NCI-H187 (cell line): ENCODE results near the gene ROPN1L.
A peak's percentile ranks its signal among the peaks of the same experiment; 100 is the strongest.
"Not testable (repeated sequence)": the region's sequence is repeated elsewhere in the genome, so short reads cannot be mapped to it uniquely, and the experiment has no call there.

Experiments used
- DNase-seq, 2 experiments: peaks; one replicate each; lab custom pipeline; 2025; lab: John Stamatoyannopoulos, UW

The ROPN1L gene

DNA sequence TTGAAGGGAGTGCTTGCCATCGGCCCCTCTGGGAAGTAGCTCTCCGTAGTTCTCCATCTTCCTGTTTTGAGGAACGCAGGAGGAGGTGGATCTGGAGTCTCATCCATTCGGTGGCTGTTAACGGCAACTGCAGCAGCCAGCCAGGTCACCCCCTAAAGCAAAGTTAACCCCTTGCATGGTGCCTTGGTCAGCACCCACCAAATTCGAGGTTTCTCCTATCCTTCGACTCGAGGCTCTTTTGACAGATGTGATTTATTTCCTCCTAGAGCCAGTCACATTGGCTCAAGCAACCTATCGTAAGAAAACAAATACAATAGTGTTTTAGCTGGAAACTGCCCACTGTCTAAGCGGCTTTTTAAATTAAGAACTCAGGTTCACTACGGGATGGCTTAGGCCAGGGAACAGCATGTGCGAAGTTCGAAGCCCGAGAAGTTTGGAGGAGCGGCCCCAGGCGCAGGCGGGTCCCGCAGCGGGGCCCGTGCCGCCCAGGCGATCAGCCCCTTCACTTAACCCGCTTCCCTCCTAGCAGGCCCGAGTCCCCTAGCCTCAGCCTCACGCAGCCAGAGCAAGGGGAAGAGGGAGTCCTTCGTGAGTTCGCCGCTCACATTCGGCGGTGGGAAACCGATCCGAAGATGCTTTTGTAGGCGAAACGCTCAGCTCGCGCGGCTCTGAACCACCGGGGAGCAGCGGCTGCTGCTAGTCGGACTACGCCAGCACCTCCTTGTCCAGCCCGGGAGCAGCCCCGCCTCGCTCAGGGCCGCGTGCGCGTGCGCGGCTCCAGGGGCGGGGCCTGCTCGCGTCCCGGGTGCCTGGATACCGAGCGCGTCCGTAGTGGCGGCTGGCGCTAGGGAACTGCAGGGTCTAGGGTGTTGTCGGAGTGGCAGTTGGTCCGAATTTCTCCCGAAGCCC lies at the start of gene ROPN1L:
Gene ROPN1L (plus strand): TSS at position 797 of the 909 bp plus-strand sequence. CDS start 289 bp downstream, outside the sequence.
- DNase-seq = peak; percentile 66 to 81

DNA sequence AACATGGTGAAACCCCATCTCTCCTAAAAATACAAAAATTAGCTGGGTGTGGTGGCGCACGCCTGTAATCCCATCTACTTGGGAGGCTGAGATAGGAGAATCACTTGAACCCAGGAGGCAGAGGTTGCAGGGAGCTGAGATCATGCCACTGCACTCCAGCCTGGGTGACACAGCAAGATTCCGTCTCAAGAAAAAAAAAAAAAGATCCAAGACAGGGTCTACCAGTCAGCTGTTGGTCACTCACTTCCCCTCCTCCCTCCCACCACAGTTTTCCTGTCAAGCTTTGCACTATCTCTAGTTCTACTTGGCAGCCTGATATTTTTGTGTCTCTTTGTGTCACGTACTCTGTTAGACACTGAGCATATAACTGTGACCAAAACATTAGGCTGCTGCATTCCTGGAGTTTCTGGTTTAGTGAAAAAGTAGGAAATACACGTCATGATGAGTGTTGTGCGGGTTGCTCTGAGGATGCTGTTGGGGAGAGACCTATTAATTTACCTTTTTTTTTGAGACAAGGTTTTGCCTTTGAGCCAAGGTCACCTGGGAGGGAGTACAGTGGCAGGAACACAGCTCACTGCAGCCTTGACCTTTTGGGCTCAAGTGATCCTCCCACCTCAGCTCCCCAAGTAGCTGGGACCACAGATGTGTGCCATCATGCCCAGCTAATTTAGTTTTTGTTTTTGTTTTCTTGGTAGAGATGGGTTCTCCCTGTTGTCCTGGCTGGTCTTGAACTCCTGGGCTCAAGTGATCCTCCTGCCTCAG lies 48.9 kb upstream of the ROPN1L start:
- DNase-seq = not testable (repeated sequence)

DNA sequence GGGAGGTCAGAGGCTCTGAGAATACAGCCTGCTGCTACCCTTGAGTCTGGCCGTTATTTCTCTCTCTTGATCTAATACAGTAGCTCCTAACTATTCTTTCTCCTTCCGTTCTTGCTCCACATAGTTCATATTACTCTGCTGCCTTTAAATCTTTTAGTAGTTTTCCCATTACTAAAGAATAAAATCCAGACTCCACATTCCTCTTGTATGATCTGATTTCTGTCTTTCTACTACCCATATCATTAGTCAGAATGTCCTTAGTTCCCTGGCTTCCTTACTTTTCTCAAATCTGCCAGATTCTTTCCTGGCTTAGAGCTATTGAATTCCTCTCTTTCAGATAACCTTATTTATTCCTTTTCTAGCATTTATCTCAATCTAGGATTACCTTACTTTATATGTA lies 48.2 kb upstream of the ROPN1L start:
- DNase-seq = no peak

DNA sequence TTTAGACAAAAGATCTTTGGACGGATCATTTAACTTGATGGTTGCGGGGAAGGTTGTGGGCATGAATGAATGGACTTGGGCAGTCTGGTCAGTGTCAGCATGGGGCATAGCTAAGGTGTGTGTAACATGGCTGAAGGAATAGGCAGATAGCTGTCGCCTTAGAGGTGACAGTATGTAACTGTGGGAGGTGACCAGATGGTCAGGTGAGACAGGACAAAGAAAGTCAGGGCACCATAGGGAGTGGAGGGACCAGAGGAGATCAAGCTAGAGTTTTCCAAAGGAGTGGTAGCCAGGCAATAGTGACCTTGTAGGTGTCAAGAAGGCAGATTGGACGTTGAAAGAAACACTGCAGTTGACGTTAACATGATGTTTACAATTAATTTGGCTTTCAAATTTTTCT lies 45.1 kb upstream of the ROPN1L start:
- no peak for DNase-seq

DNA sequence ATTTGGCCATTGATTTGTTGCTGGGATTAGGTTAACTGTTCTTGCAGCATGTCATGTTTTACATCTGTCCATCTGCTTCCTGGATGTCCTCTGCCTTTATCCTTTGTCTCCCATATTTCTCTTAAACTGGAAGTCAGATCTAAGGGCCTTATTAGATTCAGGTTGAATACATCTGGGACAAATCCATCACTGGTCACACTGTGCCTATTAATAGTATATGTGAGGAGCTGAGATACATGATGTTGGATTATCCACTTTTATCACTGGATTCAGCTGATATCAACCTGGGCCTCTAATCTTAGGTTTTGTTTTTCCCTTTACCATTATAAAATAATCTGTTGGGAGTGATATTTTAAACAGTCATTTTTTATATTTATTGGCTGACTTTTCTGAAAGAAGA lies 41.8 kb upstream of the ROPN1L start:
- DNase-seq = no peak

DNA sequence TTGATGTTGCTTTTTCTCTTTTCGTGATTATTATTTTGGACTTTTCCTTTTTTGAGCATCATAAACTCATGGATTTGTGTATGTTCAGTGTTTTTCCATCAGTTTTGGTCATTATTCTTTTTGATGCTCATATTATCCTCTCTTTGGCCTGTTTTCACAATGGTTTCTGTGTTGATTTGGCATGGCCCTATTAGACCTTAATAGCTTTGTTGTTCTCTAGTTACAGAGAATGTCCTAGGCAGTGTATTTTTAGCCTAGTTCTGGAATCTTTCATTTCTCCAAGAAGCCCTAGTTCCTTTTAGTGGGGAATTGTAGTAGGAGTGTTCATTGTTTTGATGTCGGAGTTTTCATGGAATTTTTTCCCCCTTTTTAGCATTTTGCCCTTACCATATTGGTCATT lies 41.3 kb upstream of the ROPN1L start:
- DNase-seq = no peak

DNA sequence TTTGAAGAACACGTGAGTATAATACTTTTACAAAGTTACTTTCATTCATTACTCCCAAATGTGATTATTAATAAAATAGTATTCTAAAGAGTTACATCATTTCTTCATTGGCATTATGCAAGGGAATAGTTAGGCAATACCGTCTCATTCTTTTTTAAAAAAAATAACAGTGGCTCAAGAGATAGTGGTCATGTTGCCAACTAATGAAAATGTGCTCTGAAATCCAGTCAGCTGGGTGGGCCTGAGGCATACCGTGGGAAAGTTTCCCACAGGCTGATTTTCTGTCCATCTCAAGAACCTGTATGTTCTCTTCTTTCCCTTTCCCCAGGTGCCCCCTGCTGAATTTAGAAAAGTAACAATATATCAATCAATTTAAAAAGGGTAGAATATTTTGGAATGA lies 40.8 kb upstream of the ROPN1L start:
- DNase-seq = no peak

DNA sequence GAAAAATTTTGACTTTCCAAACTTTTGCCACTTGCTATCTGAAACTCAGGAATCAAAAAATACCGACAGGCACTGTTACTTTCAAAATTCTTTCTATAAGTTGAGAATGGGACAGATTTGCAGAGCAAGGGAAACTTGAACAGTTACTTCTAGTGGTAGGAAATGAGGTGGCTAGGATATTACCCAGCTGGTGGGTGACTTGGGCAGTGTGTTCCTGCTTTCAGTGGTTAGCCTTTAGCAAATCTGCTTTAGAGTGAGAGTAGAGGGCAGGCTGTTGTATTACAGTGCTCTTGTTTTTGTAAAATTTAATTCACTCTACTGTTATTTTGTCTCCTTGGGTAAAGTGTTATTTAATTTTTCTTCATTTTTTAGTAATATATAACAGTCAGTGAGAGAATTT lies 40.2 kb upstream of the ROPN1L start:
- no peak for DNase-seq

DNA sequence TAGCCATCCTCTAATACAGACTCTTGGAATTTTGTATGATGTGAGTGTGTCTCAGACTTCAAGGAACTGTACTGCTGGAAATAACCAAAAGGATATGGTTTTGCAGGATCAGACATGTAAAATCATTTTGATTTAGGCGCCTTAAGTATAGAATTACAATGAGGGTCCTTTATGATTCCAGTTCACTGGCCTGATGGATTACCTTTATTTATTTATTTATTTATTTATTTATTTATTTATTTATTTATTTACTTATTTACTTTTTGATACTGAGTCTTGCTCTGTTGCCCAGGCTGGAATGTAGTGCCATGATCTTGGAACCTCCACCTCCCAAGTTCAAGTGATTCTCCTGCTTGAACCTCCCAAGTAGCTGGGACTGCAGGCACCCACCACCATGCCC lies 37.9 kb upstream of the ROPN1L start:
- no peak for DNase-seq

DNA sequence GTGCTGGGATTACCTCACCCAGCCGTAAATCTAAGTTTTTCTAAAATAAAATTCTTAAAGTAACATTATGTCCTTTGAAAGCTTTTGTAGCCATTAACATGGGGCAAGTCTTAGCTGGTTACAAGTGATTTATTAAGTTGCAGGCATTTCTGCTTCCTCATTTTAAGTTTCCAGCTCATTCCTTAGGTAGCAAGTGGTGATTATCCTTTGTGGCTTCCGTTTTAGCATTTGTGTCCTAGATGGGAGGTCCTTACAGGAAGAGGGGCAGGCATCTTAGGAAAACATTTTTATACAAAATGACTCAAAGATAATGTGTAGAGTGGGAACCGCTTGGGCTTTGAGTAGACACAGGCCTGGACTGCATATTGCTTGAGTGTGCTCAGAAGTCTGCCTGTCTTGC lies 35.0 kb upstream of the ROPN1L start:
- no peak for DNase-seq

DNA sequence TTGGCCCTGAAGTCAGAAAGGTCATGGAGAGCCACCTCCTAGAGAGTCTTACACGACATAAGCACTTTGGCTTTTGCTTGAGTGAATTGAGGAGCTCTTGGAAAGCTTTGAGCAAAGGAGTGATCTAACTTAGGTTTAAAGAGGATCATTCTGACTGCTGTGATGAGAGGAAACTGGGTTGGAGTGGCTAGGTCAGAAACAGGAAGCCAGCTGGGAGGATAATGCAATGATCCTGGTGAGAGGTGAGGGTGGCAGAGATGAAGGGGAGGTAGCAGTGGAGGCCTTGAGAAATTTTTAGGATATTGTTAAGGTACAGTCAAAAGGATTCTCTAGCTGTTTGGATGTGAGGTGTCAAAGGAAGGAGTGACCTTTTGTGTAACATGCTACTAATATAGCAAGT lies 32.2 kb upstream of the ROPN1L start:
- DNase-seq = no peak

DNA sequence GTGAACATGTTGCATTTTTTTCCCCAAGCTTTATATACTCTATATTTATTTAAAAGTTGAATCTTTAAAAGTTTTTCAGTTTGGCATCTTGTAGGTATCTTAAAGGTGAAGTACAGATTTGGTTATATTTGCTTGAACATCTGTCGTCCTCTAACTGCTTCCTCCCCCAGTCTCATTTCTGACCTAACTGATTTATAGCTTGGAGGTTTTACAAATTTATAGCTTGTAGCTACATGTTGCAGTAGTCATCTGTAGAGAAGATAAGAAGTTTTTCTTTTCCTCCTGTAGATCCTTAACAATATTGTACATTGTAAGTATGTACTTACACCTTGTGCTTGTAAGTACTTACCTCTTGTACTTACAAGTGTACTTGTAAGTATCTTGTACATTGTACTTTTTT lies 31.0 kb upstream of the ROPN1L start:
- DNase-seq = no peak

DNA sequence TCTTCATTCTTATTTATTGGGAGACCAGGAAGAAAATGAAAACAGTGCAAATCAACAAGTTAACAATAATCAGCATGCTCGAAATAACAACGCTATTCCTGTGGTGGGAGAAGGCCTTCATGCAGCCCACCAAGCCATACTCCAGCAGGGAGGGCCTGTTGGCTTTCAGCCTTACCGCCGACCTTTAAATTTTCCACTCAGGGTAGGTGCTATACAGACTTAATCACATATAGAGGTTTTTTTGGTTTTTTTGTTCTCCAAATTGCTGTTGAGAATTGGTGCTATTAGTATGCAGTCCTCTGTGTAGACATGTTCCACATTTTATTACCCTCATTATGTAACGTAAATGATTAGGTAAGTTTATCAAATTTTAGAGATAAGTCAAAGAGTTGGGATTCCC lies 30.3 kb upstream of the ROPN1L start:
- no peak for DNase-seq

DNA sequence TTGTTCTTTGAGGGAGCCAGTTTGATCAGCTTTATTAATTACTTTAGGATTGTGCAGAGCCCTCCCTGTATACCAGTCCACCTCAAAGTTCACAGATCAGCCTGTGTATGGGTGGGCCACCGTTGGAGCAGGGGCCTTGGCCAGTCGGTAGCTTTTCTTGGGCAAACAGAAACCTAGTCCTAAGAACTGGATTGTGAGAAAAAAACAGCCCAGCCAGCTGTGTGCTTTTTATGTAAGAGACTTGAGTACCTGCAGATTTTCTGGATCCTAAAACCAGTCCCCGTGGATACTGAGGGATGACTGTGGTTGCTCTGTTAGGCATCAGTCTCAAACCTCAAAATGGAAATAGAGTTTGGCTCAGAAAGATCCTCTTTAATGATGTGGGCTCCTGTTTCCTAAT lies 24.8 kb upstream of the ROPN1L start:
- DNase-seq = no peak

DNA sequence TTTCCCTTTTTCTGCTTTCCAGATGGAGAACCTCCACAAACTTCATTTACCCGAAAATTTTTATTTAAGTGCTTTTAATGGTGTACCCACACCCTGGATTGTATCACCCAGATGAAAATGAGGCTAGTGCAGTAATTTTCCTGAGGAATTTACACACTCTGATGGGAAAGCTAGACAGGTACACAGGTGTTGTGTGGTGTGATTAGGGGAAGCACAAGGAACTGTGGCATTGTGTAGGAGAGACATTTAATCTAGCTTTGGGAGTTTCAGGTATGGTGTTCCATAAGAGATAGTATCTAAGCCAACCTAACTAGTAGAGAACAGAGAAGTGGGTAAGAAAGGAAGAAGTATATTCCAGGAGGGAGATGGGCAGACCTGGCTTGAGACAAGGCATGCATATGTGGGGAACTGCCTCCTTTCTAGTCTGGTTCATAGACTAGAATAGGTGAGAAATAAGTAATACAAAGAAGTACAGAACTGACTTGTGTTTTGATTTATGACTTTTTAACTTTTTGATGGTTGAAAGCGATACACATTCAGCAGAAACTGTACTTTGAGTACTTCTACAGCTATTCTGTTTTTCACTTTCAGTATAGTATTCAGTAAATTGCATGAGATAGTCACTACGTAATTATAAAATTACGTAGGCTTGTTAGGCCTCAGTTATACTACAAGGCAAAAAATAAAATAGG lies 22.9 kb upstream of the ROPN1L start:
- DNase-seq = no peak

DNA sequence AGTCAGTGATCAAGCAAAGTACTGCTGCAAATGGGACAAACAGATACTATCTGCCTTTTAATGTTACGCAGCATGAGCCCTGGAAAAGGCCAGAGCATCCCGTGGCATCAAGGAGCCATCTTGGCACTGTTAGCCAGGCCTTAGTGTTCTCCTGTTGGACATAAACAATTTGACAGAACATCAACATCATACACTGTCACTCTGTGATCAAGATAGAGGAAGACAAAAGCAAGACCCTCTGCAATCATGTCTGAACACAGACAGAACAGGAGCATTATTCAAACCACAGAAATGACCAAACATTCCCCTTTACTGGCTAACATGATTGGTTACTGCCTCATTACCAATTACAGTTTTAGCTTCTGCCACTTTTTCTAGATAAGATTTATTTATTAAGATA lies 21.2 kb upstream of the ROPN1L start:
- DNase-seq = no peak

DNA sequence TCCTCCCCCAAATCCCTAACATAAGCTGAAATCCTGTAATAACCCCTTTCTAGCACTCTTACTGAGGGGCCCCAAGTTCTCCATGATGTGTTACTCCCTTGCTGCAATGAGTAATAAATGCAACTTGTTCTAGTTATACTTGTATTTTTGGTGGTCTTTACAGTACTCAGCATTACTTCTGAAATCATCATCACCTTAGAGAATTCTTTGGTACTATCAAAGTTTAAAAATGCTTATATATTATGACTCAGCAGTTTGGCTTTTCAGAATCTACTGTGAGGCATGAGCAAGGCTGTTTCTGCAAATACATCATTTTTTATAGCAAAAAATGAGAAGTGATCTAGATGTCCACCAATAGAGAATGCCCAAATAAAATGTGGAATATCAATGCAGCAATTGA lies 20.7 kb upstream of the ROPN1L start:
- DNase-seq = no peak

DNA sequence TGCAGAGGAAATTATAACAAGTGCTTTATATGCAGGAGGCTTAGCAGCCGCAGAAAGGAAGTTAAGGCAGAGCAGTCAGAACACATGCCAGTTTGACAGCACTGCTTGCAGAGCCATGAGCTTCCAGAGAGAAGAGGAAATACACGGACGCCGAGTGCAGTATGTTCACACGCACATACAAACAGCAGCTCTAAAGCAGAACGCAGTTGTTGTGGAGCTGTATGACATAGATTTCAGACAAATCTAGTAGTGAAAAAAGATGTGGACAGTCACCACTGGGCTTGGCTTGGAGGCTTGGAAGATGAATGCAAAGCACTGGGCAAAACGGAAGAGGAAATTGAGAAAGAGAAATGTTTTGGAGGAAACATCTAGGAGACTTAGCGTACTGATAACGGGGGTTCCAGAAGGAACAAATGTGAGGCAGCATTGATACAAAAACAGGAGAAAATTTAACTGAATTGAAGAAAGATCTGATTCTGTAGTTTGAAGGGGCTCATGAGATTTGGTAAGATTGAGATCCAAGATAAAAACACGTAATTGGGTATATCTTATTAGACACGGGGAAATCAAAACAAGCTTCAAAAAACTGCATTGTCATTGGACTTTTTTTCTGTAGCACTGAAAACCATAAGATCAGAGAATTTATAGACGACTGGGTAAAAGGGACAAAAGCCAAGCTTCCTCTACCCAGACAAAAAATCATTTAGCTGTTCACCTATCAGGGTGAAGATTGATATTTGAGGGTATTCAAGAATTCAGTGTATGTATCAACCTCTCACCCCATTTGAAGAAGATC lies 19.6 kb upstream of the ROPN1L start:
- DNase-seq = no peak

DNA sequence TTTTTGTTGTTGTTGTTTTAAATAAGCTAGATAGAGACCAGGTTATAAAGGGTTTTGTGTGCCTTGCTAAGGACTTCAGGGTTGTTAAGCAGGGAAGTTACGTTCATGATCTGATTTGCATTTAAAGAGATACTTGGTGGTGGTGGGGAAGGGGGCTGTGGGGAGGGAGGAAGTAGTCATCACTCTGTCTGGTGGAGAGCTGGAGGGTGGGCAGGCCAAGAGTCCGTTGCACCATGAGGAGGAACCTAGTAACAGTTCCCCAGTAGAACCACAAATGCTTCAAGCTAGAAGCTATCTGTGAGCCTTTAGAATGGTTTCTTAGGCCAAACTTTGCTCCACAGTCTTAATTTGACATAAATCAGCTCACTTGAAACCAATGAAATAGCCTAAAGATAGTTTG lies 18.7 kb upstream of the ROPN1L start:
- no peak for DNase-seq

DNA sequence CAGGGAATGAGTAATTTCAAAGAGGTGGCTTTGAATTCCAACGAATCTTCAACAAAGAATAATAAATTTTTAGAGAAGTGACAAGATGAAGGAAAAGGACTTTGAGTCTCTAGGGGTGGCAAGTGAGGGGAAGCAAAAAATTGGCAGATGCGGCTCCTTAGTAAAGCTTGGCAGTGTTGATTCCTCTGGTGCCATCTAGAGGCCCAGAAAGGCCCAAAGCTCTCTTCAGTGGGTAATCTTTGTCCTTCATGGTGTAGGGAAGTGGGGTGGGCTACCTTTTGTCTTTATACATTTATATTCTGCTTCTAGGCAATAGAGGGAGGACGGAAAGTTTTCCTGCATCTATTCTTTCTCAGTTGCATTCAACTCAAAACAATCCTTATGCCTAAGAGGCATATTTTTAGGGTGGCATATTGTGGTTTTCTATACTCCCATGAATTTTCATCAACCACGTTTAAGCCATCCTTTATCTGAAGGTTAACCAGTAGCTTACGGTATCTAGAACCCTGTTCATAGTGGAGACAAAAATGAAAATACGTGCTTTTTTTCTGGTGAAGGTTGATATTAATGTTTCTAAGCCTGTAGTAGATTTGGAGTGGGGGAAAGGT lies 17.5 kb upstream of the ROPN1L start:
- no peak for DNase-seq

DNA sequence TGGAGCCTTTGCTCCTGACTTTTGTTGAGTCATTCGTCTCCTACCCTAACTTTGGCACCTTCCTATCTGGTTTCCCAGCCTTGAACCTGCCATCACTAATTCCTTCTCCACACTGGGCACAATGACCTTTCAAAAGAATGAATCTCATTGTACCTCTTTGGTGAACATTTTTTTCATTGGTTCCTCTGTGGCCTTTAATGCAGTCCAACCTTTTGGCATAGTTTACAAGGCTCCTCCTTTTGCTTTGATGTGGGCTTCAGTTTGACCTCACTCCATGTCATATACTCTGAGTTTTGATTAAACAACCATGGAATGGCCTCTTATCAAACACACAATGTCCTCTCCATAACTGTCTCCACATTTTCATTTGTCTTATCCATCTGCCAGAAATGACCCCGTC lies 14.5 kb upstream of the ROPN1L start:
- no peak for DNase-seq

DNA sequence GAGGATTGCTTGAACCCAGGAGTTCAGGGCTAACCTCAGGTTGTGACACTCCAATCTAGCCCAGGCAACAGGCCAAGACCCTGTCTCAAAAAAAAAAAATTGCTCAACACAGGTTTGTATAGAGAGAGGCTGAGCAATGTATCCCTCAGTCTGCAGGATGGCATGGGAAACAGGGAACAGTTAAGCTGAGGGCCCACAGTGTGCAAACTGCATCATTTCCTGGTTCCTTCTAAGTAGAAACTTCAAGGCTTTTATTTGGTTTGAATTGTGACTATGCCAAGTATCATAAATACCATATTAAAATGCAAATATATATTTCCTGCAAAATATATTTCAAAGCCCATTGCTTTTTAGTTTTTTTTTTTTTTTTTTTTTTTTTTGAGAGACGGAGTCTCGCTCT lies 13.7 kb upstream of the ROPN1L start:
- no peak for DNase-seq
